ENCODE data around the gene TWIST1. TPM values are rescaled to one million over a fixed set of nuclear protein-coding genes. Genes with fewer than 3 reads are reported as not detected.

The TWIST1 gene
- total RNA-seq, 4 donors from 2014 or later, result 13.6 to 45.9 (median 28.4) TPM

DNA sequence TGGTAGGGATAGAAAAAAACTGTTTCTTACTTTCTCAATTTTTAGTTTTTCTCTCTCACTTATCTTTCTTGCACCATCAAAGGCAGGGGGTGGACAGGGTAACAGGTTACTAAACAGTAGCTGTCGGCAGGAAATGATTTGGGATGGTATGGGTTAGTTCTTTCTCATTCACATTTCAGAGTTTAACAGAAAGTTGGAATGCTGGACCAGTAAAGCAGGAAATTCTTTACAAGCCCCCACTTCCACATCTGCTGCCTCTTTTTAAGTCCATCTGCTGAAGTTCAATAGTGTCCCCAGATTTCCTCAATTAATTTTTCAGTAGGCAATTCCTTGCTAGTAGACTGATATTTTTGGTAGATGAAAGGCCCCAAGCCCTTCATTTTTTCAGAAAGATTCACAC, 23.3 kb downstream of the TWIST1 start:
- TF ChIP-seq, protein P1, sequence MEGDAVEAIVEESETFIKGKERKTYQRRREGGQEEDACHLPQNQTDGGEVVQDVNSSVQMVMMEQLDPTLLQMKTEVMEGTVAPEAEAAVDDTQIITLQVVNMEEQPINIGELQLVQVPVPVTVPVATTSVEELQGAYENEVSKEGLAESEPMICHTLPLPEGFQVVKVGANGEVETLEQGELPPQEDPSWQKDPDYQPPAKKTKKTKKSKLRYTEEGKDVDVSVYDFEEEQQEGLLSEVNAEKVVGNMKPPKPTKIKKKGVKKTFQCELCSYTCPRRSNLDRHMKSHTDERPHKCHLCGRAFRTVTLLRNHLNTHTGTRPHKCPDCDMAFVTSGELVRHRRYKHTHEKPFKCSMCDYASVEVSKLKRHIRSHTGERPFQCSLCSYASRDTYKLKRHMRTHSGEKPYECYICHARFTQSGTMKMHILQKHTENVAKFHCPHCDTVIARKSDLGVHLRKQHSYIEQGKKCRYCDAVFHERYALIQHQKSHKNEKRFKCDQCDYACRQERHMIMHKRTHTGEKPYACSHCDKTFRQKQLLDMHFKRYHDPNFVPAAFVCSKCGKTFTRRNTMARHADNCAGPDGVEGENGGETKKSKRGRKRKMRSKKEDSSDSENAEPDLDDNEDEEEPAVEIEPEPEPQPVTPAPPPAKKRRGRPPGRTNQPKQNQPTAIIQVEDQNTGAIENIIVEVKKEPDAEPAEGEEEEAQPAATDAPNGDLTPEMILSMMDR (IDR thresholded peaks at IDR 0.05), result no peak
- TF ChIP-seq POLR2A (IDR thresholded peaks at IDR 0.05) (no peak), EP300 (IDR thresholded peaks at IDR 0.05) (no peak)
- no peak overlapping the region for H3K4me3 ChIP-seq
- no peaks in the 10 kb centered on the region for H3K4me1 ChIP-seq
- no peaks in the 10 kb centered on the region for H3K36me3 ChIP-seq
- H3K27ac ChIP-seq, result no peak overlapping the region
- no peak for DNase-seq (ENCODE audit: low spot score in 2 of 2)
- peaks cover 0 to 7% of the 10 kb centered on the region in 2 donors for H3K27me3 ChIP-seq
- H3K9me3 ChIP-seq, result no peaks in the 10 kb centered on the region
- WGBS, 2 donors, result 85 to 90% methylated on average over 1 of the region's 1 CpG

DNA sequence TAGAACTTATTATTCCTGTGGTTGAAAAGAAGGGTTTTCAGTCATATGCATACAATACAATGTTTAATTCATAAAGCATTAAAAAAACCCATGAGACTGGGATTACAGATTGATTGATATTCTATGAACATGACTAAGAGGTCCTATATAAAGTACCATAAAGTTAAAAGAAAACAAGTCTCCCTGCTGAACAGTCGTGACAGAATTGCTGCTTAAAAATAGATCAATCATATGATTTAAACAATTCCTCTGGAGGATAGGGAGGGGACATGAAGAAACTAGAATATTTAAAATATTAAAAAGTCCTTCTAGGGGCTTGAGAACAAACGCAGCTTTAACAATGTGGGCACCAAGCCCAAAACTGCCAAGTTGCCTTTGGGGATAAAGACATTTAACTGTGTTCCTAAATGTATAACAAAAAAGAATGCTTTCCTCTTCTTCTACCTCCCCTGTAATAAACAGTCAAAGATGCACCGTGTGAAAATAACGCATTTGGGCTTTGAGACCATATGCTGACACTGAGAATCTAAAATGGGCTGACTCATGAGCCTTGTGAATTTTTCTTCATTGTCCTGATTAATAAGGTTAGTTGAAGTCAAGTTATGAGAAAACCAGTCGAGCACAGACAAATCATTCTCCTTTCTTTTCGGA, 25.8 kb downstream of the TWIST1 start:
- Histone ChIP-seq H3K36me3 (no peaks in the 10 kb centered on the region), H3K27me3 (no peaks in the 10 kb centered on the region), H3K9me3 (peaks cover 0 to 7% (median 0%) of the 10 kb centered on the region in 4 donors), H3K4me3 (no peak overlapping the region), H3K27ac (no peak overlapping the region), H3K4me1 (no peaks in the 10 kb centered on the region)
- WGBS, 2 donors, result 55 to 56% methylated on average over 6 of the region's 6 CpGs
- TF ChIP-seq, protein P1 (IDR thresholded peaks at IDR 0.05), result no peak
- TF ChIP-seq POLR2A (IDR thresholded peaks at IDR 0.05), result no peak
- TF ChIP-seq EP300 (IDR thresholded peaks at IDR 0.05), result no peak
- no peak for DNase-seq (ENCODE audit: low spot score in 2 of 2)

DNA sequence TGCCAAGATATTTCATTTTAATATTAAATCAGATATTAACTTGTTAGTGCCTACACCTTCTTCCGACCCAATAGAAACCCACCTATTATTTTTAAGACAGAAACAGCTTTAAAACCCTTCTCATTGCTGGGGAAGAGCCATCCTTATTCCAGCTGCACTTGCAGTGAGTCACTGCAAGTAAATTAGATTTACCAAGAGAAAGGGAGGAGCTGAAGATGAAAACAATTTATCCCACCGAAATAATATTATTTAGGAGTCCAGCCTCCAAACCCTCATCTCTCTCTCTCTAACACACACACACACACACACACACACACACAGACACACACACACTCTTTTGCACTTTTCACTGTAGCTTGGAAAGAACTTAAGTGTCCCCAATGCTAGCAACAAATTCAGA, 26.9 kb downstream of the TWIST1 start:
- no peaks in the 10 kb centered on the region for H3K27me3 ChIP-seq
- H3K36me3 ChIP-seq, result no peaks in the 10 kb centered on the region
- H3K4me3 ChIP-seq, result no peak overlapping the region
- no peak overlapping the region for H3K27ac ChIP-seq
- no peaks in the 10 kb centered on the region for H3K4me1 ChIP-seq
- no peak for DNase-seq (ENCODE audit: low spot score in 2 of 2)
- TF ChIP-seq, protein P1 (IDR thresholded peaks at IDR 0.05), result no peak
- TF ChIP-seq EP300 (IDR thresholded peaks at IDR 0.05), result no peak
- TF ChIP-seq POLR2A (IDR thresholded peaks at IDR 0.05), result no peak
- WGBS, 2 donors, result 88 to 92% methylated on average over 2 of the region's 2 CpGs
- H3K9me3 ChIP-seq, result peaks cover 0 to 8% (median 0%) of the 10 kb centered on the region in 4 donors

DNA sequence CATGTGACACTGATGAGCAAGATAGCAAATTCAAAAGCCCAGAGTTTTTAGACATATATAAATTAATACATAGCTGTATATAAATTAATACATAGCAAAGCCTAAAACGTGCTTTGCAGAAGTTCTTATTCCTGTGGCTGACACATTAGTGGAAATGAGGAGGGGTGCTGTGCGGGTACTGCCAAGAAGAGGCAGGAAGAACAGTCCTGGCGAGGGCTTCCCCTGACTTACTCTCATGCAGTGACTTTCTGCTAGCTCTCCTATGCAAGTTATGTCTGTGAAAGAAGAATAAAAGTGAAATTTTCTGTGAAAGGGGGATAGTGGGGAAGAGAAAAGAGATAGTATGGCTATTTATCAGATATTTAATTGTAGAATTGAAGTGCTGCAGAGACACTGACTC, 27.6 kb downstream of the TWIST1 start:
- Histone ChIP-seq H3K27me3 (no peaks in the 10 kb centered on the region), H3K27ac (no peak overlapping the region), H3K9me3 (peaks cover 0 to 13% (median 1%) of the 10 kb centered on the region in 4 donors), H3K36me3 (no peaks in the 10 kb centered on the region), H3K4me3 (no peak overlapping the region), H3K4me1 (no peaks in the 10 kb centered on the region)
- 45 to 58% methylated on average over 3 of the region's 3 CpGs for WGBS, 2 donors
- TF ChIP-seq POLR2A (IDR thresholded peaks at IDR 0.05) (no peak), EP300 (IDR thresholded peaks at IDR 0.05) (no peak)
- TF ChIP-seq, protein P1 (IDR thresholded peaks at IDR 0.05), result no peak
- DNase-seq (ENCODE audit: low spot score in 2 of 2), result no peak

DNA sequence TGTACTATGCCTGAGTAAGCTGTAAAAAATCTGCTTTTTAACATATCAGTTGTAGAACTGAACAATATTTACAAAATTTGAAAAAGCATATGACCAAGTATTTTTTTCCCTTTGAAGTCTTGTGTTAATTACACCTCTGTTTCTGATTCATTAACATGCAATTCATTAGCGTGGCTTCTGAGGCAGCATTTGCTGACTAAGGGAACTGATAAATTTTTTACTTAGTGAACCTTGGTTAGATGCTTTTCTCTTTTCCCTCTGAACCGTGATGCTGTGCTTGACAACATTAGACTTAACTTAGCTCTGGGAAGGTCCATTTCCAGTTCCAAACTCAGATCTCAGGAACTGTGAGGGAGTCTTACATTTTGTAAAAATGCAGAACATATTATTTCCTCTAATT, 28.1 kb downstream of the TWIST1 start:
- WGBS, 2 donors, result 68 to 71% methylated on average over 2 of the region's 2 CpGs
- Histone ChIP-seq H3K4me3 (no peak overlapping the region), H3K27ac (no peak overlapping the region), H3K4me1 (no peaks in the 10 kb centered on the region), H3K9me3 (peaks cover 0 to 14% (median 1%) of the 10 kb centered on the region in 4 donors), H3K36me3 (no peaks in the 10 kb centered on the region), H3K27me3 (no peaks in the 10 kb centered on the region)
- TF ChIP-seq, protein P1 (IDR thresholded peaks at IDR 0.05), result no peak
- TF ChIP-seq POLR2A (IDR thresholded peaks at IDR 0.05), result no peak
- no peak for TF ChIP-seq EP300 (IDR thresholded peaks at IDR 0.05)
- no peak for DNase-seq (ENCODE audit: low spot score in 2 of 2)

All from tibial nerve (tissue), 4 donors.